ENCODE measurements around the gene SH3BP4. TPM values are rescaled to one million over a fixed set of nuclear protein-coding genes. Genes with fewer than 3 reads are reported as not detected.
A peak's percentile ranks its signal among the peaks of the same experiment; 100 is the strongest.

The SH3BP4 gene
- polyA plus RNA-seq, 1 donor (not counting 4 experiments of a cell fraction or from before 2014, with no cell fraction given): 50.4 TPM

DNA sequence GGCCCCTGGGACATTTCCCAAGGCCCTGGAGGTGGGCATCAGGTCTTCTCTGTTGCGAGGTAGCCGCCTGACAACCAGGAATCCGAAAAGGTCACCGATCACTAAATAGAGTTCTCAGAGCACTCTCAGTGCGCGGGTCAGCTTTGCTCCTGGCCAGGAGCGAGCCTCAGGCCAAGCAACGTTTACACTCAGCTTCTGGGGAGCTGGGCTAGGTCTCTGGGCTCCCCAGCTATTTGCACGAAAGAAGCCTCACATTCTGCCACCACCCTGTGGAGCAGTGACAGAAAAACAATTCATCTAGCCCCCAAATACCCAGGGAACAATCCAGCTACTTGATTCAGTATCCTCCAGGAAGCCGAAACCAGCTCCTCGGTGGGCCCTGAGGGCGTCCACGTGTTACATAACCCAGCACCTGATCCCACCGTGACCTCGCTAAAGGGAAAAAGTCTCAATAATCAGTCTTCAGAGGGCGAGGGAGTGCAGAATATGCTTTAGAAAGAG, 3.3 kb downstream of the SH3BP4 start:
- Histone ChIP-seq H3K9ac (ENCODE audit: control insufficient read depth, extremely low read depth, insufficient read depth, low read length) (peak overlapping the region; percentile 93), H3K36me3 (ENCODE audit: control insufficient read depth in 2 of 2, extremely low read depth in 1 of 2, insufficient read depth in 2 of 2, low read length in 2 of 2) (peaks cover 0 to 14% of the 10 kb centered on the region in 2 experiments), H3K4me2 (ENCODE audit: control insufficient read depth, extremely low read depth, insufficient read depth, low read depth, low read length) (peak overlapping the region; percentile 100), H2AFZ (ENCODE audit: control insufficient read depth, low read length) (no peak overlapping the region), H4K20me1 (ENCODE audit: control insufficient read depth, extremely low read depth, insufficient read depth, low read length) (peaks cover 11% of the 10 kb centered on the region), H3K4me1 (ENCODE audit: control insufficient read depth, extremely low read depth, insufficient read depth, low read length) (peaks cover 61% of the 10 kb centered on the region), H3K79me2 (ENCODE audit: control insufficient read depth, insufficient read depth, low read length) (peaks cover 81% of the 10 kb centered on the region), H3K4me3 (ENCODE audit: control insufficient read depth in 2 of 3, extremely low read depth in 1 of 3, insufficient read depth in 2 of 3, low read depth in 1 of 3, low read length in 3 of 3) (no peak overlapping the region), H3K9me1 (ENCODE audit: control insufficient read depth, extremely low read depth, insufficient read depth, low read length) (peaks cover 7% of the 10 kb centered on the region), H3K9me3 (ENCODE audit: control insufficient read depth, low read depth, low read length) (no peaks in the 10 kb centered on the region), H3K27ac (ENCODE audit: control insufficient read depth, insufficient read depth, low read length) (peak overlapping the region; percentile 89), H3K27me3 (ENCODE audit: control insufficient read depth, extremely low read depth, insufficient read depth, low read length) (no peaks in the 10 kb centered on the region)
- TF ChIP-seq, protein P1, sequence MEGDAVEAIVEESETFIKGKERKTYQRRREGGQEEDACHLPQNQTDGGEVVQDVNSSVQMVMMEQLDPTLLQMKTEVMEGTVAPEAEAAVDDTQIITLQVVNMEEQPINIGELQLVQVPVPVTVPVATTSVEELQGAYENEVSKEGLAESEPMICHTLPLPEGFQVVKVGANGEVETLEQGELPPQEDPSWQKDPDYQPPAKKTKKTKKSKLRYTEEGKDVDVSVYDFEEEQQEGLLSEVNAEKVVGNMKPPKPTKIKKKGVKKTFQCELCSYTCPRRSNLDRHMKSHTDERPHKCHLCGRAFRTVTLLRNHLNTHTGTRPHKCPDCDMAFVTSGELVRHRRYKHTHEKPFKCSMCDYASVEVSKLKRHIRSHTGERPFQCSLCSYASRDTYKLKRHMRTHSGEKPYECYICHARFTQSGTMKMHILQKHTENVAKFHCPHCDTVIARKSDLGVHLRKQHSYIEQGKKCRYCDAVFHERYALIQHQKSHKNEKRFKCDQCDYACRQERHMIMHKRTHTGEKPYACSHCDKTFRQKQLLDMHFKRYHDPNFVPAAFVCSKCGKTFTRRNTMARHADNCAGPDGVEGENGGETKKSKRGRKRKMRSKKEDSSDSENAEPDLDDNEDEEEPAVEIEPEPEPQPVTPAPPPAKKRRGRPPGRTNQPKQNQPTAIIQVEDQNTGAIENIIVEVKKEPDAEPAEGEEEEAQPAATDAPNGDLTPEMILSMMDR (optimal IDR thresholded peaks at IDR 0.05 in 1 of 3, IDR thresholded peaks at IDR 0.05 in 1 of 3, conservative IDR thresholded peaks at IDR 0.05 in 1 of 3; ENCODE audit: extremely low read depth in 1 of 3, insufficient read depth in 2 of 3, low read length in 3 of 3): no peak
- no peak for TF ChIP-seq EZH2 (IDR thresholded peaks at IDR 0.05; ENCODE audit: low read length)
- dilution Hi-C loops (cut with MboI; ENCODE audit: extremely low pct_ligation_motif_present, low sequenced_read_pairs): no loop called here
- DNase-seq (ENCODE audit: low read depth, low spot score): no peak
- no peak for FAIRE-seq

DNA sequence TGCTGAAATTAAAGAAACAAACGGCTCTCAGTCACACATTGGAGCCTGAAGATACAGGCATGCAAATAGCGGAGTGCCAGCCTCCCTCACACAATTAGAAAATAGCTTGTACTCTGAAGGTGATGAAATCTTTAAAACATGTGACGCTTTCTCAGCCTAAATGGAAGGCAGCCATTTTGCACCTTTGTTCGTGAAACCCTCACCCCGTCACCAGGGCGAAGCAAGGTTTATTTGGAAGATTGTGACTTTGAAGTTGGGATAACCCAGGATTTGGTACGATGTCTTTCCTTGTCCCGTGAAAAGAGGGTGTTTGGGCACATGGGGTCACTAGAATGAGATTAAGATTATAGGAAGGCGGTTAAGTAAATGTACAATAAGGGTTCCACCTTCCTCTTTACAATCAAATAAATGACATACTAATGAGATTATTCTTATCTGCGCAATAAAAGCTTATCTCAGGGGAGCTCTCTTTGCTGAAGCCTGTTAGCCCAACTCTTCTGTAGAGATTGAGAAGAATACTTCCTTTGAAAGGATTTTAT, 4.2 kb downstream of the SH3BP4 start:
- Histone ChIP-seq H3K9me3 (ENCODE audit: control insufficient read depth, low read depth, low read length) (no peaks in the 10 kb centered on the region), H3K27ac (ENCODE audit: control insufficient read depth, insufficient read depth, low read length) (no peak overlapping the region), H3K9me1 (ENCODE audit: control insufficient read depth, extremely low read depth, insufficient read depth, low read length) (peaks cover 7% of the 10 kb centered on the region), H2AFZ (ENCODE audit: control insufficient read depth, low read length) (no peak overlapping the region), H3K4me2 (ENCODE audit: control insufficient read depth, extremely low read depth, insufficient read depth, low read depth, low read length) (no peak overlapping the region), H3K4me1 (ENCODE audit: control insufficient read depth, extremely low read depth, insufficient read depth, low read length) (peaks cover 52% of the 10 kb centered on the region), H3K36me3 (ENCODE audit: control insufficient read depth in 2 of 2, extremely low read depth in 1 of 2, insufficient read depth in 2 of 2, low read length in 2 of 2) (peaks cover 2 to 15% of the 10 kb centered on the region in 2 experiments), H3K27me3 (ENCODE audit: control insufficient read depth, extremely low read depth, insufficient read depth, low read length) (no peaks in the 10 kb centered on the region), H3K9ac (ENCODE audit: control insufficient read depth, extremely low read depth, insufficient read depth, low read length) (no peak overlapping the region), H4K20me1 (ENCODE audit: control insufficient read depth, extremely low read depth, insufficient read depth, low read length) (peaks cover 11% of the 10 kb centered on the region), H3K4me3 (ENCODE audit: control insufficient read depth in 2 of 3, extremely low read depth in 1 of 3, insufficient read depth in 2 of 3, low read depth in 1 of 3, low read length in 3 of 3) (no peak overlapping the region), H3K79me2 (ENCODE audit: control insufficient read depth, insufficient read depth, low read length) (peaks cover 90% of the 10 kb centered on the region)
- dilution Hi-C loops (cut with MboI; ENCODE audit: extremely low pct_ligation_motif_present, low sequenced_read_pairs): no loop called here
- TF ChIP-seq, protein P1 (optimal IDR thresholded peaks at IDR 0.05 in 1 of 3, IDR thresholded peaks at IDR 0.05 in 1 of 3, conservative IDR thresholded peaks at IDR 0.05 in 1 of 3; ENCODE audit: extremely low read depth in 1 of 3, insufficient read depth in 2 of 3, low read length in 3 of 3): no peak
- TF ChIP-seq EZH2 (IDR thresholded peaks at IDR 0.05; ENCODE audit: low read length): no peak
- DNase-seq (ENCODE audit: low read depth, low spot score): no peak
- no peak for FAIRE-seq
